SK-N-MC (cell line): ENCODE results near the gene STS.

Source experiments
- EZH2 ChIP-seq: fragments of 200-600 bp; sonication (generic); IDR thresholded peaks from one replicate; pipeline ENCODE4 v1.6.1; 2017; ENCODE audit warnings: antibody characterized with exemption
- POLR2AphosphoS5 ChIP-seq: IDR thresholded peaks from 2 replicates; pipeline ENCODE4 v1.6.1; 2012; ENCODE audit warnings: mild to moderate bottlenecking, low read depth, low read length, borderline replicate concordance

- TF ChIP-seq POLR2AphosphoS5 (no peak), EZH2 (no peak)
These were observed 654 bp upstream of the STS start for GRCh38 chrX:7146703-7147412.
